Stimulated activated CD4-positive, alpha-beta T cell treated with anti-CD3 and anti-CD28 coated beads, TNF-alpha, amount 100 ng/mL, for 4 hours (primary cell): Measurements from ENCODE around the gene UNC13C.

Experiments used
- DNase-seq, 3 experiments: peaks; one replicate each; pipeline ENCODE4 v3.0.0-alpha.2; 2020; ENCODE audit warnings: low read depth in 3 of 3

Gene UNC13C

GRCh38 chr15:54119051-54119450 is 140.8 kb downstream of the UNC13C start:
- no peak for DNase-seq

GRCh38 chr15:54120949-54121463 is 142.8 kb downstream of the UNC13C start:
- DNase-seq: no peak

GRCh38 chr15:54127574-54127973 is 149.3 kb downstream of the UNC13C start:
- no peak for DNase-seq

- DNase-seq: no peak
Observed at GRCh38 chr15:54131410-54131809, 153.2 kb downstream of the UNC13C start.

- DNase-seq: no peak
Observed at GRCh38 chr15:54149115-54149531, 170.9 kb downstream of the UNC13C start.

GRCh38 chr15:54150255-54150654 is 172.0 kb downstream of the UNC13C start:
- DNase-seq: no peak

GRCh38 chr15:54159012-54159411 is 180.8 kb downstream of the UNC13C start:
- no peak for DNase-seq

GRCh38 chr15:54187325-54187724 is 209.1 kb downstream of the UNC13C start:
- DNase-seq: no peak

GRCh38 chr15:54197995-54198394 is 219.8 kb downstream of the UNC13C start:
- DNase-seq: no peak

- no peak for DNase-seq
Observed at GRCh38 chr15:54206586-54207321, 228.5 kb downstream of the UNC13C start.

GRCh38 chr15:54208786-54209185 is 230.5 kb downstream of the UNC13C start:
- DNase-seq: no peak

GRCh38 chr15:54212635-54213034 is 234.4 kb downstream of the UNC13C start:
- DNase-seq: no peak

- DNase-seq: no peak
Observed at GRCh38 chr15:54226455-54226854, 248.2 kb downstream of the UNC13C start.

- no peak for DNase-seq
Observed at GRCh38 chr15:54227569-54227968, 249.3 kb downstream of the UNC13C start.

GRCh38 chr15:54250326-54250725 is 272.1 kb downstream of the UNC13C start:
- no peak for DNase-seq

- DNase-seq: no peak
Observed at GRCh38 chr15:54256190-54256589, 277.9 kb downstream of the UNC13C start.

GRCh38 chr15:54273928-54274327 is 295.7 kb downstream of the UNC13C start:
- no peak for DNase-seq

GRCh38 chr15:54277834-54278233 is 299.6 kb downstream of the UNC13C start:
- no peak for DNase-seq

GRCh38 chr15:54280726-54281125 is 302.5 kb downstream of the UNC13C start:
- DNase-seq: no peak

- DNase-seq: no peak
Observed at GRCh38 chr15:54282228-54282836, 304.1 kb downstream of the UNC13C start.

- DNase-seq: no peak
Observed at GRCh38 chr15:54288049-54288448, 309.8 kb downstream of the UNC13C start.

GRCh38 chr15:54289590-54290136 is 311.4 kb downstream of the UNC13C start:
- no peak for DNase-seq

GRCh38 chr15:54298396-54298795 is 320.2 kb downstream of the UNC13C start:
- no peak for DNase-seq
